ENCODE measurements around the gene CHGA. TPM values are rescaled to one million over a fixed set of nuclear protein-coding genes. Genes with fewer than 3 reads are reported as not detected.

CHGA gene
- total RNA-seq, 6 donors from 2014 or later: 0.46 to 0.81 TPM; not detected in 4

- H3K9me3 ChIP-seq: peaks cover 0 to 10% (median 10%) of the 10 kb centered on the region in 4 donors
- ATAC-seq (ENCODE audit: low FRiP score in 2 of 2) (no peak), DNase-seq (no peak)
- no peaks in the 10 kb centered on the region for H3K27me3 ChIP-seq
- 96 to 100% methylated on average over 7 to 16 of the region's 16 CpGs for WGBS, 2 donors
- TF ChIP-seq EP300 (IDR thresholded peaks at IDR 0.05) (no peak), POLR2A (IDR thresholded peaks at IDR 0.05) (no peak), POLR2AphosphoS5 (IDR thresholded peaks at IDR 0.05) (no peak)
- TF ChIP-seq, protein P1, sequence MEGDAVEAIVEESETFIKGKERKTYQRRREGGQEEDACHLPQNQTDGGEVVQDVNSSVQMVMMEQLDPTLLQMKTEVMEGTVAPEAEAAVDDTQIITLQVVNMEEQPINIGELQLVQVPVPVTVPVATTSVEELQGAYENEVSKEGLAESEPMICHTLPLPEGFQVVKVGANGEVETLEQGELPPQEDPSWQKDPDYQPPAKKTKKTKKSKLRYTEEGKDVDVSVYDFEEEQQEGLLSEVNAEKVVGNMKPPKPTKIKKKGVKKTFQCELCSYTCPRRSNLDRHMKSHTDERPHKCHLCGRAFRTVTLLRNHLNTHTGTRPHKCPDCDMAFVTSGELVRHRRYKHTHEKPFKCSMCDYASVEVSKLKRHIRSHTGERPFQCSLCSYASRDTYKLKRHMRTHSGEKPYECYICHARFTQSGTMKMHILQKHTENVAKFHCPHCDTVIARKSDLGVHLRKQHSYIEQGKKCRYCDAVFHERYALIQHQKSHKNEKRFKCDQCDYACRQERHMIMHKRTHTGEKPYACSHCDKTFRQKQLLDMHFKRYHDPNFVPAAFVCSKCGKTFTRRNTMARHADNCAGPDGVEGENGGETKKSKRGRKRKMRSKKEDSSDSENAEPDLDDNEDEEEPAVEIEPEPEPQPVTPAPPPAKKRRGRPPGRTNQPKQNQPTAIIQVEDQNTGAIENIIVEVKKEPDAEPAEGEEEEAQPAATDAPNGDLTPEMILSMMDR (IDR thresholded peaks at IDR 0.05): no peak
- H3K4me3 ChIP-seq: no peak overlapping the region
- H3K36me3 ChIP-seq: no peaks in the 10 kb centered on the region
- H3K27ac ChIP-seq: no peak overlapping the region
- H3K4me1 ChIP-seq: peaks cover 0 to 10% (median 0%) of the 10 kb centered on the region in 4 donors
Measured at GRCh38 chr14:92971601-92972180, 48.7 kb downstream of the CHGA start.

GRCh38 chr14:92973261-92973797, 50.4 kb downstream of the CHGA start:
- H3K4me3 ChIP-seq: no peak overlapping the region
- peaks cover under 1 to 13% (median 12%) of the 10 kb centered on the region in 4 donors for H3K9me3 ChIP-seq
- H3K4me1 ChIP-seq: peaks cover 0 to 10% (median 0%) of the 10 kb centered on the region in 4 donors
- peaks cover 0 to 3% (median 0%) of the 10 kb centered on the region in 4 donors for H3K36me3 ChIP-seq
- H3K27ac ChIP-seq: peak overlapping the region in 2 of 4 donors; percentile 24 to 69
- peak; percentile 65 to 70 for ATAC-seq (ENCODE audit: low FRiP score in 2 of 2)
- 51 to 70% methylated on average over 10 to 12 of the region's 12 CpGs for WGBS, 2 donors
- H3K27me3 ChIP-seq: no peaks in the 10 kb centered on the region
- DNase-seq: peak; percentile 67 to 93
- TF ChIP-seq POLR2AphosphoS5 (IDR thresholded peaks at IDR 0.05) (peak in 1 of 2 donors; percentile 28), EP300 (IDR thresholded peaks at IDR 0.05) (no peak)
- TF ChIP-seq, protein P1 (IDR thresholded peaks at IDR 0.05): peak; percentile 55 to 83 (median 70)

DNA sequence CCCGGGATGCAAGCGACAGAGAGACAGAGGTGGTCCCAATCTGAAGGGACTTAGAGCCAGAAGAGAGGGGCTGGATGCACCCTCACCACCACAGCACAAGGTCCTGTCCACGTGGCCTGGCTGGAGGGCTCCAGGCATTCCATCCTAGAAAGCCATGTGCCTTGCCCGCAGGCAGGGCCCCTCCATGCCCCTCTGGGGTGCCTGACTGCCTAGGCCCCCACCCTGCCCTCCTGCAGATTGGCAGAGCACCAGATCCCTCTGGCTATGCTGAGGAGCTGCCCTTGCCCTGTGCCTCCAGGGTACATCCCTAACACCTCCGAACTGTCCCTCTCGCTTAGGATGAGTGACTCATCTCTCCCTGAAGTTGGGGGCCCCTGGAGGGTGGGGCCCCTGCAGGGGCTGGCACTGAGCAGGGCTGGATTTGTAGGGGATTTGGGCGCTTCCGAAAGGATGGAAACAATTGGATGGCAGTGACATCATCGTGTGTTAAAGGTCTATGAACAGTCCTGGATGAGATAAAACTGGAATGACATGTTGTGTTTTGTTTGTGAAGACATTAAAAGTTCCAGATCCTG, 50.9 kb downstream of the CHGA start:
- DNase-seq (no peak), ATAC-seq (ENCODE audit: low FRiP score in 2 of 2) (peak; percentile 2 to 24)
- Histone ChIP-seq H3K36me3 (peaks cover 0 to 3% (median 0%) of the 10 kb centered on the region in 4 donors), H3K4me3 (no peak overlapping the region), H3K27me3 (no peaks in the 10 kb centered on the region), H3K27ac (peak overlapping the region in 2 of 4 donors; percentile 24 to 69), H3K9me3 (peaks cover 6 to 19% (median 18%) of the 10 kb centered on the region in 4 donors), H3K4me1 (peaks cover 0 to 10% (median 0%) of the 10 kb centered on the region in 4 donors)
- TF ChIP-seq POLR2AphosphoS5 (IDR thresholded peaks at IDR 0.05): no peak
- TF ChIP-seq EP300 (IDR thresholded peaks at IDR 0.05): no peak
- no peak for TF ChIP-seq POLR2A (IDR thresholded peaks at IDR 0.05)
- TF ChIP-seq, protein P1 (IDR thresholded peaks at IDR 0.05): no peak
- WGBS, 2 donors: 85 to 94% methylated on average over 8 to 9 of the region's 9 CpGs

DNA sequence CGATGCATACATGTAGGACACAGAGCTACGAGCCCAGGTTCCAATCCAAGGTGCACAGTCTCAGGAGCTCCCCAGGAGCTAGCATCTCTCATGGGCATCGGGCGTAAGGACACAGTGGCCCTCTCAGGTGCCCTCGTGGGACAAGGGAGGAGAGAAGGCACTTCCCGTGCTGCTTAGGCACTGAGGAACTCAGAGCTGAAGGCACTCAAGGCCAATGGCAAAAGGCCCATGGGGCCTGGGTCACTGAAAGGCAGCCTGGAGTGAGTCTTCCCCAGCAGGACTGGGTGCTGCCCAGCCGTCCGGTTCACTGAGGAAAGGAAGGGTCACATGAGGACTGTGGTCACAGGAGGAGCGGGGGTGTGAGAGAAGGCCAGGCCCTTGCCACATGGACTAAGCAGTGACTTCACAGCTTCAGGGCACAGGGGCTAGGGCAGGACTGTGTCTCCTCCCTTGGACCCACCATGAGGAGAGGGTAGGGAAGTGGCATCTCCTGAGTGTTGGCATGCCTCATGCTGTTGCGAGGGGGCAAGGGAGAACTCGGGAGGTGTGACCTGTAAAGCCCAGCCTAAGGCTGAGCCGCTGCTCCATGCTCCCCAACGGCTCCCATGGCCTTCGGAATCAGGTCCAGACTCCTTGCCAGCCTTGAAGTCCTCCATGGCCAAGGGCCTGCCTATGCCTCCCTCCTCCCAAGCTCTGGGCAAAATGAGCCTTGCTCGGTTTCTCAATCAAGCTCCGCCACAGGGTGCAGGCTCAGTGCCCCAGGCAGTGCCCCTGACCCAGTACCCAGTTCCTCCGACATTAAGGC, 51.8 kb downstream of the CHGA start:
- TF ChIP-seq EP300 (IDR thresholded peaks at IDR 0.05): no peak
- TF ChIP-seq POLR2AphosphoS5 (IDR thresholded peaks at IDR 0.05): no peak
- TF ChIP-seq POLR2A (IDR thresholded peaks at IDR 0.05): no peak
- TF ChIP-seq, protein P1 (IDR thresholded peaks at IDR 0.05): no peak
- no peak overlapping the region for H3K4me3 ChIP-seq
- no peaks in the 10 kb centered on the region for H3K27me3 ChIP-seq
- H3K4me1 ChIP-seq: peaks cover 0 to 10% (median 0%) of the 10 kb centered on the region in 4 donors
- H3K27ac ChIP-seq: no peak overlapping the region
- WGBS, 2 donors: 92 to 96% methylated on average over 9 to 16 of the region's 17 CpGs
- ATAC-seq (ENCODE audit: low FRiP score in 2 of 2): peak in 1 of 2 donors; percentile 7
- DNase-seq: no peak
- peaks cover 6 to 25% (median 21%) of the 10 kb centered on the region in 4 donors for H3K9me3 ChIP-seq
- peaks cover 0 to 3% (median 0%) of the 10 kb centered on the region in 4 donors for H3K36me3 ChIP-seq

Data from upper lobe of left lung (tissue), 6 donors.